ENCODE measurements around the gene XRCC2. TPM values are rescaled to one million over a fixed set of nuclear protein-coding genes. Genes with fewer than 3 reads are reported as not detected.
"Not testable (repeated sequence)": the region's sequence is repeated elsewhere in the genome, so short reads cannot be mapped to it uniquely, and the experiment has no call there.

The XRCC2 gene
- total RNA-seq, 1 donor, result 0.42 TPM

DNA sequence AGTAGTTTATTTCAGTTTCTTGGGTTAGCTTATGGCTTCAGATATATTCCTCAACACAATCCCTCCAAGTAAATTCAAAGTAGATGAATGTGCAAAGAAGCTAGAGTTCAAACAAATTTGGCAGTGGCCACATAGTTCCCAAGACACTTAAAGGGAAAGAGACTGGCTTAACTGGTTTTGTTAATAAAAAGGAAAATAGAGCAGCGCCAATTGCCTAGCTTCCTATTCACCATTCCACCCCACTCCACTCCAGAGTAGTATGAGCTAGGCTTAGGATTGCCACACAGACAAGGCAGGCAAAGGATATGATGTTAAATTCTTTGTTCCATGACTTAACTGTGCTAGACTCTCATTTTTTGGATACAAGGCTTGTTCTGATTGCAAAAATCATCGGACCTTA is 2.0 kb downstream of the XRCC2 start:
- no peak overlapping the region for H3K4me3 ChIP-seq (ENCODE audit: low read length)
- peaks cover 15% of the 10 kb centered on the region for H3K4me1 ChIP-seq (ENCODE audit: insufficient read depth, low read length)
- H3K27me3 ChIP-seq (ENCODE audit: insufficient read depth, low read length), result no peaks in the 10 kb centered on the region
- H3K9me3 ChIP-seq (ENCODE audit: low read depth, low read length), result no peaks in the 10 kb centered on the region

- no peak overlapping the region for H3K4me3 ChIP-seq (ENCODE audit: low read length)
- H3K4me1 ChIP-seq (ENCODE audit: insufficient read depth, low read length), result peaks cover 22% of the 10 kb centered on the region
- H3K9me3 ChIP-seq (ENCODE audit: low read depth, low read length), result no peaks in the 10 kb centered on the region
- no peaks in the 10 kb centered on the region for H3K27me3 ChIP-seq (ENCODE audit: insufficient read depth, low read length)
Measured at GRCh38 chr7:152672626-152673025, 3.3 kb downstream of the XRCC2 start.

GRCh38 chr7:152669758-152670157 is 6.2 kb downstream of the XRCC2 start:
- H3K9me3 ChIP-seq (ENCODE audit: low read depth, low read length), result no peaks in the 10 kb centered on the region
- no peaks in the 10 kb centered on the region for H3K27me3 ChIP-seq (ENCODE audit: insufficient read depth, low read length)
- peaks cover 10% of the 10 kb centered on the region for H3K4me1 ChIP-seq (ENCODE audit: insufficient read depth, low read length)
- no peak overlapping the region for H3K4me3 ChIP-seq (ENCODE audit: low read length)

DNA sequence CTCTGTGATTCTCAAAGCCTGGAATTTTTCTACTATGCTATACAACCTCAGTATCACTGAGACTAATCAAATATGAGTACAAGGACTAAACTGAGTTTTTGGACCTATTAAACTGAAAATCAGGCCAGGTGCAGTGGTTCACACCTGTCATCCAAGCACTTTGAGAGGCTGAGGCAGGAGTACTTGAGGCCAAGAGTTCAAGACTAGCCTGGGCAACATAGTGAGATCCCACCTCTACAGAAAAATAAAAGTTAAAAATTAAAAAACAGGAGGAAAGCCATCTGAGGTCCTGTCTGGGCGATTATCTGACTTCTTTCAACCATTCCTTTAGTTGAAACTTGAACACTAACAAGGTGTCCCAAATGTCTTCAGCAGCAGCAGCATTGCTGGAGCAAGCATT is 7.0 kb downstream of the XRCC2 start:
- no peaks in the 10 kb centered on the region for H3K9me3 ChIP-seq (ENCODE audit: low read depth, low read length)
- H3K4me3 ChIP-seq (ENCODE audit: low read length), result no peak overlapping the region
- H3K4me1 ChIP-seq (ENCODE audit: insufficient read depth, low read length), result peaks cover 9% of the 10 kb centered on the region
- no peaks in the 10 kb centered on the region for H3K27me3 ChIP-seq (ENCODE audit: insufficient read depth, low read length)

DNA sequence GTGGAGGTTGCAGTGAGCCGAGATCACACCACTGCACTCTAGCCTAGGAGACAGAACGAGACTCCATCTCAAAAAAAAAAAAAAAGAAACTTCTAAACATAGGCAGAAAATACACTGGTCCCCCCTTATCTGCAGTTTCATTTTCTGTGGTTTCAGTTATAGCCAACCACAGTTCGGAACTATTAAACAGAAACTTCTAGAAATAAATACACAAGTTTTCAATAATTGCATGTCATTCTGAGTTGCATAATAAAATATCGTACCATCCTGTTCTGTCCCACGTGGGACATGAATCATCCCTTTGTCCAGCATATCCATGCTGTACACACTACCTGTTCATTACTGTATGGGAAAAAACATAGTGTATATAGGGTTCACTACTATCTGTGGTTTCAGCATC is 8.0 kb downstream of the XRCC2 start:
- Histone ChIP-seq H3K9me3 (ENCODE audit: low read depth, low read length) (no peaks in the 10 kb centered on the region), H3K4me1 (ENCODE audit: insufficient read depth, low read length) (peaks cover 9% of the 10 kb centered on the region), H3K4me3 (ENCODE audit: low read length) (peak overlapping the region; percentile 15), H3K27me3 (ENCODE audit: insufficient read depth, low read length) (no peaks in the 10 kb centered on the region)

GRCh38 chr7:152666078-152666477 is 9.9 kb downstream of the XRCC2 start:
- H3K9me3 ChIP-seq (ENCODE audit: low read depth, low read length), result no peaks in the 10 kb centered on the region
- peaks cover 9% of the 10 kb centered on the region for H3K4me1 ChIP-seq (ENCODE audit: insufficient read depth, low read length)
- no peak overlapping the region for H3K4me3 ChIP-seq (ENCODE audit: low read length)
- H3K27me3 ChIP-seq (ENCODE audit: insufficient read depth, low read length), result no peaks in the 10 kb centered on the region

- H3K27me3 ChIP-seq (ENCODE audit: insufficient read depth, low read length), result no peaks in the 10 kb centered on the region
- H3K9me3 ChIP-seq (ENCODE audit: low read depth, low read length), result no peaks in the 10 kb centered on the region
- H3K4me3 ChIP-seq (ENCODE audit: low read length), result no peak overlapping the region
- peaks cover 9% of the 10 kb centered on the region for H3K4me1 ChIP-seq (ENCODE audit: insufficient read depth, low read length)
Measured at GRCh38 chr7:152664636-152665035, 11.3 kb downstream of the XRCC2 start.

- Histone ChIP-seq H3K4me1 (ENCODE audit: insufficient read depth, low read length) (peaks cover 9% of the 10 kb centered on the region), H3K9me3 (ENCODE audit: low read depth, low read length) (no peaks in the 10 kb centered on the region), H3K27me3 (ENCODE audit: insufficient read depth, low read length) (no peaks in the 10 kb centered on the region), H3K4me3 (ENCODE audit: low read length) (no peak overlapping the region)
Measured at GRCh38 chr7:152663931-152664330, 12.0 kb downstream of the XRCC2 start.

DNA sequence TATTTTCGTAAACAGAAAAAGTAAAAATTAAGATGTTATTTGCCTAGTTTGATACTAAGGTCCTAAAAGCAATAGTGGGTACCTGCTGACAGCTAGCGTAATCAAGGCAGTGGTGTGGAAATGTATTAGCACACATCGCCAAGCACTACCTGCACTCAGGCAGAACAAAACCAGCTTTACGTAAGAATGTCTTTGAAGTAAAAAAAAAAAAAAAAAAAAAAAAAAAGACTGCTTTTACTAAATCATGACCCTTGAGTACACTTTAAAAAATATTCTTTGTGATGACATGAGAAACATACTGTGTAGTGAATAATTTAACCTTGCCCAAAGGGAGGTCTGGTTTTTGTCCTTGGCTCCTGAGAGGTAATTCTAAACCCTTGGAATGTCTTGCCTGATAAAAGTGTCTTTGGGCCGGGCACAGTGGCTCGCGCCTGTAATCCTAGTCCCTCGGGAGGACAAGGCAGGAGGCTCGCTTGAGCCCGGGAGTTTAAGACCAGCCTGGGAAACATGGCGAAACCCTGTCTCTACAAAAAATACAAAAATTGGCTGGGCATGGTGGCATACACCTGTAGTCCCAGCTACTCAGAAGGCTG is 12.7 kb downstream of the XRCC2 start:
- Histone ChIP-seq H3K4me3 (ENCODE audit: low read length) (no peak overlapping the region), H3K9me3 (ENCODE audit: low read depth, low read length) (no peaks in the 10 kb centered on the region), H3K4me1 (ENCODE audit: insufficient read depth, low read length) (peaks cover 8% of the 10 kb centered on the region), H3K27me3 (ENCODE audit: insufficient read depth, low read length) (no peaks in the 10 kb centered on the region)

DNA sequence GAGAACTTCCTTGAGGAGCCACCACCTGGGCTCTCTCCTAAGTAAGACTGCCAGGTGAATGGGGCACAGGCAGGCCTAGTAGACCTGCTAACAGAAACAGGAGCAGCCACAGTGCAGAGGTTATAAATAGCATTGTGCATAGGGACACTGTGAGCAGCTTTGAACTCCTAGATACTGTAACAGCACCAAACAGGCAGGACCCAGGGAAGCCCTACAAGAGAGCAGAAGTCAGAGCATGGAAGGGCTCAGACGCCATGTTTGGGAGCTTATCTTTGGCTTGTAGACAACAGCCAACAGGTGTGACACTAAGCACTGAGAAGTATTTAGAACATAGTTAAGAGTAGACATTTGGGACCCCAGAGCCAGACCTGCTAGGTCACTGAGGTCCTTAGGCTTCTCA is 14.5 kb downstream of the XRCC2 start:
- Histone ChIP-seq H3K4me3 (ENCODE audit: low read length) (no peak overlapping the region), H3K27me3 (ENCODE audit: insufficient read depth, low read length) (no peaks in the 10 kb centered on the region), H3K9me3 (ENCODE audit: low read depth, low read length) (no peaks in the 10 kb centered on the region), H3K4me1 (ENCODE audit: insufficient read depth, low read length) (no peaks in the 10 kb centered on the region)

DNA sequence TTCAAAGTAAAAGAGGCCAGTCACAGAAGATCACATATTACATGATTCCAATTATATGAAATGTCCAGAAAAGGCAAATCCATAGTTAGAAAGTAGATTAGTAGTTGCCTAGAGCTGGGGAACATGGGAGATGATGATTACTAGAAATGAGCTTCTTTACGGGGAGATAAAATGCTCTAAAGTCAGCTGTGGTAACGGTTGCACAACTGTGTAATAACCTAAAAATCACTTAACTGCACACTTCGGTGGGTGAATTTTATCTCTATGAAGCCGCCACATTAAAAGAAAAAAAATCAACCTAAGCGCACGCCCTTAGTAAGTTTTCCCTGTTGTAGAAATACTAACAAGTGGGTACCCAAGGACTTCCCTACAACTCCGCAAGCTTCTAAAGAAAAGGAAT is 15.9 kb downstream of the XRCC2 start:
- Histone ChIP-seq H3K9me3 (ENCODE audit: low read depth, low read length) (no peaks in the 10 kb centered on the region), H3K4me1 (ENCODE audit: insufficient read depth, low read length) (no peaks in the 10 kb centered on the region)

DNA sequence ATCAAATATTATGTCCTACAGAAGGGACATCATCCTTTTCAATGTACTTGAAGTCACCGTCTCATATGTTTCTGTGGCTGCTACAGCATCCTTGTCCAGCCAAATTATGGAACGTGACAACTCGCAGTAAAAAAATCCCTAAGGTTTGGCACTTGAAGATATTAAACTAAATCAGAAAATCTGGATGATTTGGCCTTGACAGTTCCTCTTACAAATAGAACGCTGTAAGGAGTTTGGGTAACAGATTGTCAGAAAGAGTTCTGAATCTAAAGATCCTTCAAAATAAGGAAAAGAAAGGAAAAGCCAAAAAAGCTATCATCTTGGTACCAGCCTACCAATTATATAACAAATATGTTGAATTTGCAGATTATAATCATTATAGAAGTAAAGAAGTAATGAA is 21.0 kb downstream of the XRCC2 start:
- Histone ChIP-seq H3K9me3 (ENCODE audit: low read depth, low read length) (no peaks in the 10 kb centered on the region), H3K4me3 (ENCODE audit: low read length) (no peak overlapping the region), H3K4me1 (ENCODE audit: insufficient read depth, low read length) (no peaks in the 10 kb centered on the region), H3K27me3 (ENCODE audit: insufficient read depth, low read length) (no peaks in the 10 kb centered on the region)

More for the DNA sequence above, 15.9 kb downstream of the XRCC2 start:
- Histone ChIP-seq H3K4me3 (ENCODE audit: low read length) (no peak overlapping the region), H3K27me3 (ENCODE audit: insufficient read depth, low read length) (no peaks in the 10 kb centered on the region)

DNA sequence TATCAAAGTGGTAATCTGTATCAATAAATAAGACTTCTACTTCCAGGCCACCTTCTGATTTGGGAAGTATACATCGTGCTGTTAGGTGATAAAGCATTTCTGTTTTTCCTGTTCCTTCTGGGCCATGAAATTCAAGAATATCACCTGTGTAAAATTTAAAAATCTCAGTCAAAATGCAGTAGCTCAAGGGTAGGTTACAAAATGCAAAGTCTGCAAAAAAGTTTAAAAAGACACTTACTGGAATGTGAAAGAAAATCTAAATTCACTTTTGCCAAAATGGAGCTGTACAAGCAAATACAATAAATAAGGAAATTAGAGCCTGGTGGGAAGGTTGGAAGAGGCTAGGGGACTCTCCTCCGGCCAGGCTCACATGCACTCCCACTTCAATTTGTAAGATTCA is 26.7 kb downstream of the XRCC2 start:
- Histone ChIP-seq H3K4me1 (ENCODE audit: insufficient read depth, low read length) (no peaks in the 10 kb centered on the region), H3K4me3 (ENCODE audit: low read length) (no peak overlapping the region), H3K27me3 (ENCODE audit: insufficient read depth, low read length) (no peaks in the 10 kb centered on the region), H3K9me3 (ENCODE audit: low read depth, low read length) (no peaks in the 10 kb centered on the region)

DNA sequence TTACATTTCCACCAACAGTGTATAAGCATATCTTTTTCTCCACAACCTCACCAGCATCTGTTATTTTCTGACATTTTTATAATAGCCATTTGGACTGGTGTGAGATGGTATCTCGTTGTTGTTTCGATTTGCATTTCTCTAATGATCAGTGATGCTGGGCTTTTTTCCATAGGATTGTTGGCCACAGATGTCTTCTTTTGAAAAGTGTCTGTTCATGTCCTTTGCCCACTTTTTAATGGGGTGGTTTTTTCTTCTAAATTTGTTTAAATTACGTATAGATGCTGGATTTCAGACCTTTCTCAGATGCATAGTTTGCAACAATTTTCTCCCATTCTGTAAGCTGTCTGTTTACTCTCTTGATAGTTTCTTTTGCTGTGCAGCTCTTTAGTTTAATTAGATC is 28.9 kb downstream of the XRCC2 start:
- Histone ChIP-seq H3K27me3 (ENCODE audit: insufficient read depth, low read length) (no peaks in the 10 kb centered on the region), H3K4me3 (ENCODE audit: low read length) (no peak overlapping the region), H3K4me1 (ENCODE audit: insufficient read depth, low read length) (no peaks in the 10 kb centered on the region), H3K9me3 (ENCODE audit: low read depth, low read length) (no peaks in the 10 kb centered on the region)

GRCh38 chr7:152646579-152646978 is 29.4 kb downstream of the XRCC2 start:
- H3K9me3 ChIP-seq (ENCODE audit: low read depth, low read length); H3K4me3 ChIP-seq (ENCODE audit: low read length): not testable (repeated sequence)

GRCh38 chr7:152643979-152644559 is 31.9 kb downstream of the XRCC2 start:
- no peaks in the 10 kb centered on the region for H3K4me1 ChIP-seq (ENCODE audit: insufficient read depth, low read length)

More at GRCh38 chr7:152646579-152646978, 29.4 kb downstream of the XRCC2 start:
- H3K27me3 ChIP-seq (ENCODE audit: insufficient read depth, low read length); H3K4me1 ChIP-seq (ENCODE audit: insufficient read depth, low read length): not testable (repeated sequence)

More at GRCh38 chr7:152643979-152644559, 31.9 kb downstream of the XRCC2 start:
- Histone ChIP-seq H3K9me3 (ENCODE audit: low read depth, low read length) (no peaks in the 10 kb centered on the region), H3K27me3 (ENCODE audit: insufficient read depth, low read length) (no peaks in the 10 kb centered on the region), H3K4me3 (ENCODE audit: low read length) (no peak overlapping the region)
